NCI-H774 (cell line): Measurements from ENCODE around the gene LAMC2.
"Not testable (repeated sequence)": the region's sequence is repeated elsewhere in the genome, so short reads cannot be mapped to it uniquely, and the experiment has no call there.

Experiments
- DNase-seq: peaks from one replicate; lab custom pipeline; 2025; lab: John Stamatoyannopoulos, UW

Gene LAMC2

DNA sequence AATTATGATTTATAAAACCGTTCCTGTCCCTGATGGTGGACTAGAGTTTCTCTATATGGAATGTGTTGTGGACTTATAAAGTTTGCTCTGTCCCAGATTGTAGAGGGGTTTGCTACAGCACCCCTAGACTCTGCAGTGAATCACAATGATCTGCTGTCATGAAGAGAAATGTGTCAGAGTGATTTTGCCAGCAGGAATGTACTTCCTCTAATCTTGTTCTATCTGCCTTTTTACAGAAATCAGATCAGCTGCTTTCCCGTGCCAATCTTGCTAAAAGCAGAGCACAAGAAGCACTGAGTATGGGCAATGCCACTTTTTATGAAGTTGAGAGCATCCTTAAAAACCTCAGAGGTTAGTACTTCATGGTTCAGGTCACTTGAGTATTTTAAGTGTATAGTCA lies 52.0 kb downstream of the LAMC2 start:
- DNase-seq: no peak

- DNase-seq: no peak
These were observed 53.2 kb downstream of the LAMC2 start for GRCh38 chr1:183239220-183239742.

- no peak for DNase-seq
These were observed 53.9 kb downstream of the LAMC2 start for GRCh38 chr1:183239793-183240525.

DNA sequence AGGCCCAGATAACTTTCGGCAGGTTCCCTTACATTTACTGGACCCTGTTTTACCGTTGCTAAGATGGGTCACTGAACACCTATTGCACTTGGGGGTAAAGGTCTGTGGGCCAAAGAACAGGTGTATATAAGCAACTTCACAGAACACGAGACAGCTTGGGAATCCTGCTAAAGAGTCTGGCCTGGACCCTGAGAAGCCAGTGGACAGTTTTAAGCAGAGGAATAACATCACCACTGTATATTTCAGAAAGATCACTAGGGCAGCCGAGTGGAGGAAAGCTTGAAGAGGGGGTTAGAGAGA lies 54.4 kb downstream of the LAMC2 start:
- DNase-seq: no peak

GRCh38 chr1:183240853-183241252 lies 54.8 kb downstream of the LAMC2 start:
- not testable (repeated sequence) for DNase-seq

DNA sequence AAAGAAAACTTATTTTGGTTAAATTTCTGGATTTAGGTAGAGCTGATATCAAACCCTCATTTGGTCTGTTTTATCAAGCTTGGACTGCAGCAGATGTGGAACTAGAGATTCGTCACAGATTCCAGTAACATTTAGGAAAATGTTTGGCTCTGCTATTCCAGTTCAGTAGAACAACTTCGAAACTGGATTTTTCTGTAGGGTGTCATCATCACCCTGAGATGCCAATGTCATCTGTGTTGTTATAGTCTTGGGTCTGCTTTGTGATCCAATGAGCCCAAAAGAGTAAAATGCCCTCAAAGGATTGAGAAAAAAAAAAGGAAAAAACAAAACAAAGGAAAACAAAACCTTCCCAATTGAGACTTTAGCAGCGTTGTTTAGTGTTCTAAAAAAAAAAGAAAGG lies 55.4 kb downstream of the LAMC2 start:
- DNase-seq: no peak

DNA sequence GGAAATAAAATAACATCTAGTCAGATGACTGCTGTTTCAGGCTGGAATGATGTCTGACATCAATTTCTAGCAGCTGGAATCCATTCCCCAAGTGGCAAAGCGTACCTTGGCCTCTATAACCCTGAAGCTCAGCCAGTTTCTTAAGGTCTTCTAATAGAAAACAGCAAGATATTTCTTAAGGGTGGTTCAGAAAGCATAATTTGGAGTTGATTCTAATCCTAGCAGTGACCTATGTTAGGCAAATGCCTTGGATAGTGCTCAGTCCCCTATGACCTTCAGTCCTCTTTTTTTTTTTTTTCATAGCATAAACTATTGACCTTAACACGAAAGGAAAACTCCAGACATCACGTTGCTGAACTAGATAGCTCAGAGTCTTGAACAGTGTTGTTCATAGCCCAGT lies 56.5 kb downstream of the LAMC2 start:
- DNase-seq: no peak

DNA sequence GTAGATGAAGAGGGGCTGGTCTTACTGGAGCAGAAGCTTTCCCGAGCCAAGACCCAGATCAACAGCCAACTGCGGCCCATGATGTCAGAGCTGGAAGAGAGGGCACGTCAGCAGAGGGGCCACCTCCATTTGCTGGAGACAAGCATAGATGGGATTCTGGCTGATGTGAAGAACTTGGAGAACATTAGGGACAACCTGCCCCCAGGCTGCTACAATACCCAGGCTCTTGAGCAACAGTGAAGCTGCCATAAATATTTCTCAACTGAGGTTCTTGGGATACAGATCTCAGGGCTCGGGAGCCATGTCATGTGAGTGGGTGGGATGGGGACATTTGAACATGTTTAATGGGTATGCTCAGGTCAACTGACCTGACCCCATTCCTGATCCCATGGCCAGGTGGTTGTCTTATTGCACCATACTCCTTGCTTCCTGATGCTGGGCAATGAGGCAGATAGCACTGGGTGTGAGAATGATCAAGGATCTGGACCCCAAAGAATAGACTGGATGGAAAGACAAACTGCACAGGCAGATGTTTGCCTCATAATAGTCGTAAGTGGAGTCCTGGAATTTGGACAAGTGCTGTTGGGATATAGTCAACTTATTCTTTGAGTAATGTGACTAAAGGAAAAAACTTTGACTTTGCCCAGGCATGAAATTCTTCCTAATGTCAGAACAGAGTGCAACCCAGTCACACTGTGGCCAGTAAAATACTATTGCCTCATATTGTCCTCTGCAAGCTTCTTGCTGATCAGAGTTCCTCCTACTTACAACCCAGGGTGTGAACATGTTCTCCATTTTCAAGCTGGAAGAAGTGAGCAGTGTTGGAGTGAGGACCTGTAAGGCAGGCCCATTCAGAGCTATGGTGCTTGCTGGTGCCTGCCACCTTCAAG lies 57.3 kb downstream of the LAMC2 start:
- no peak for DNase-seq

DNA sequence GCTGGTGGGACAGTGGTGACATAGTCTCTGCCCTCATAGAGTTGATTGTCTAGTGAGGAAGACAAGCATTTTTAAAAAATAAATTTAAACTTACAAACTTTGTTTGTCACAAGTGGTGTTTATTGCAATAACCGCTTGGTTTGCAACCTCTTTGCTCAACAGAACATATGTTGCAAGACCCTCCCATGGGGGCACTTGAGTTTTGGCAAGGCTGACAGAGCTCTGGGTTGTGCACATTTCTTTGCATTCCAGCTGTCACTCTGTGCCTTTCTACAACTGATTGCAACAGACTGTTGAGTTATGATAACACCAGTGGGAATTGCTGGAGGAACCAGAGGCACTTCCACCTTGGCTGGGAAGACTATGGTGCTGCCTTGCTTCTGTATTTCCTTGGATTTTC lies 58.4 kb downstream of the LAMC2 start:
- no peak for DNase-seq

- no peak for DNase-seq
These were observed 59.3 kb downstream of the LAMC2 start for GRCh38 chr1:183245357-183245756.

- no peak for DNase-seq
These were observed 60.4 kb downstream of the LAMC2 start for GRCh38 chr1:183246436-183246835.

- no peak for DNase-seq
These were observed 61.0 kb downstream of the LAMC2 start for GRCh38 chr1:183247066-183247465.

DNA sequence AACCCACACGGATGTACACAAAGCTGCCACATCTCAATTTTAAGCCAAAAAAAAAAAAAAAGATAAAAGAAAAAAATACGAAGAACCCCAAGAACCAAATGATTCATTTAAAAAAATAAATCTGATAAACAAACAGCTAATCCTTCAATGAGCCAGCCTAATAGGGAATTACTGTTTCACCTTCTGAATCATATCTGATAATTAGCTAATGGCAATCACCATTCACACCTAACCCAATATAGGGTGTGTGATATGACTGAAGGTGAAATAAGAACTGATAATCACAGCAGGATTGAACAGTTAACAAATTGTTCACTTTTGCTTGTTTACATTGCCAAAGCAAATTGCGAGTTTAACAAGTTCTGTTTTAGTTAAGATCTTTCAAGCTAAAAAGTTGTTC lies 61.4 kb downstream of the LAMC2 start:
- DNase-seq: no peak

GRCh38 chr1:183247931-183248330 lies 61.9 kb downstream of the LAMC2 start:
- DNase-seq: no peak

DNA sequence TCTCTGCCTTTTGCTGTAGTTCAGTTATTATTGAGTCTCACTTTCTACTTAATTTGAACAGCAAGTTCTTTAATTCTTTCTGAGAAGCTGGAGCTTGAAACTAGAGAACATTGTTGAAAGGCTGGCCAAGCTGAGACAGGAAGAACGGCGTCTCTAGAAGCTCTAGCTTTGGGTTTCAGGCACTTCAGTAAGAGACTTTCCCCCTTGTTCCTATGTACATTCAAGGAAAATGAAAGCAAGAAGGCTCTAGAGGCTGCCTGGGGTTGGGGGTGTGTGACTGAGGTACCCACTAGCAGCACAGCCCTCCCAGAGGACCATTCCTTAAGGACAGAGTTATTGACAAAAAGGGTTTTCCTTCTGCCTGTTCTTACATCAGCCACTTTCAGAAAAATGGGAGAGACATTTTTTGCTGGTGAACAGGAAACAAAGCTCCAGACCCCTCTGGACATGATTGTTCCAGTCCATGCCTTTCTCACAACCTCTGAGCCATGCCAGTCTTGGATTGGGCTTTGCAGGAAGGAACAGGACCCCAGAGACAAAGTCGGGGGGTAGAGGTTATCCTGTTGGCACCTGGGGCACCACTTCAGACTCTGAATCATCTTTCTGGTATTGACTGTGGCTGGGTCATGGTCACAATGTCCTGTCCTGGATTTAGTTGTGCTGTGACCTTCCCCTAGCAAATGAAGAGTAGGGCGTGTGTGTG lies 63.1 kb downstream of the LAMC2 start:
- no peak for DNase-seq

DNA sequence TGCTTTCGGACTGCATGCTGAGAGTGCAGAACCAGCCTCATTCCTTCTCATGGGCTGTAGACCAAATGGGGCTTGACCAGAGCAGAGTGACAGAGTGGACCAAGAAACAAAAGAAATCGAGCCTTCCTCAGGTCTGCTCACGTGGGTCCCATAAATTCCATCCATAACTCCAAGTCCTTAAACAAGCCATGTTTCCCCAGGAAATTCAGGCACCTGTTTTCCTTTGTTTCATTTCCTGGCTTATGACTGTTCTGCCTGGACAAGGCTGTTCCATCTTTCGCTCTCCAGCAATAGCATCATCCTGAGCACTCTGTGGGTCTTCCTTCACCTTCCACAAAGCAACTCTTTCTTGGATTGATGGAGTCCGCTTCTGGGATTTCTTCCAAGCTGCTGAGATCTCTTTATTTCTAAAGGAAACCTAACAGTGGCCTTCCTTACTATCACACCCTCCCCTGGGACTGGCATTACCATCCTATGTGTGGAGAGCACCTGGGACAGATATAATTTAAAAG lies 63.9 kb downstream of the LAMC2 start:
- DNase-seq: no peak

DNA sequence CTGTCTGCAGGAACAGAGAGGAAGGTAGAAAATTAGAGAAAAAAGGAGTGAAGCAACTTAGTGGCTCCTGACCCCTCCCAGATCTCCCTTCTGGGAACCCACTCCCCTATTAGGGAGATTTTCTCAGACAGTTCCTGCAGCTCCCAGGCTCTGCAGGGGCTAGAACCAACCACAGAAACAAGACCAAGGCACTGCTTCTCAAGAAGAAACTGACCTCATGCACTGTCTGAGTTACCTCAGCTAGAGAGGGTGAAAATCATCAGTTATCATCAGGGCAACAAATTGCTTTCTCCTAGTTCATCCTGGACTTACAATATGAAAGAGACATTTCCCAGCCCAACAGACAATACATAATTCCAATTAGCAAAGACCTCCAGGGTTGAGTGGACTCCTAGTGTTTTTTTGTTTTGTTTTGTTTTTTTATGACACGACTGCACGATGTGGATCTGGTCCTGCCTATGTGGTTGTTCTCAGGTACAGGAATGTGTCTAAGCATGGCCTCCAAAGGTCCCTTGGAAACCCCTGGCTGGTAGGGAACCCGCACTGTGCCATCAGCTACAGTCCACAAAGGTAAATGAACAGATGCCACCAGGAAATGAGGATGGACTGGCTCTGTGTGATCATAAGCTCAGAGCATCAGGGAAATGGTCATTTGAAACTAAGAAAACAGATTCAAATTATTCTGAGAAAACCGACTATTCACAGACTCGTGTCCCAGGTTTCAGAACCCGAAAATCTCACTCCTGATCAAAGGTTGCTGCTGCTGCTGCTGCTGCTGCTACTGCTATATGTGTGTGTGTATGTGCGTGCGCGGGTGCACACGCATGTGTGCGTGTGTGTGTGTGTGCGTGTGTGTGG lies 65.3 kb downstream of the LAMC2 start:
- no peak for DNase-seq

- DNase-seq: no peak
These were observed 65.9 kb downstream of the LAMC2 start for GRCh38 chr1:183251959-183252450.

- DNase-seq: no peak
These were observed 69.0 kb downstream of the LAMC2 start for GRCh38 chr1:183255073-183255472.

DNA sequence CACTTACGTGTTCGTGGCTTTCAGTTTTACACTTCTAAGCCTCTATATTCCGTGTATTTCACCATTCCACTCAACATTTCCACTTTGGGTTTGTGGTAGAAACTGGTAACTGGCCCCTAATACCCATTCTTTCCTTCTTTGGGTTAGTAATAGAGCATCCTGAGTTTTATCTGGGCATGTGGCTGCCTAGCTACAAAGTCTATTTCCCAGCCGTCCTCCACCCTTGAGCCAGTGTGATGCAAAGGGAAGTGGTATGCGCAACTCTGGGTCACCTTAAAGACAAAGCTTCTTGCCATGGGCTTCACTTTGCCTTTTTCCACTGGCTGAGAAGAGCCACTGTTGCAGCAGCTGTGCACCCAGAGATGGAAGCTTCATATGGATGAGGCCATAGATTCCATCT lies 73.9 kb downstream of the LAMC2 start:
- DNase-seq: no peak

GRCh38 chr1:183262628-183263200 lies 76.7 kb downstream of the LAMC2 start:
- DNase-seq: no peak
